Measurements from ENCODE around the gene CD9.

- no peak for TF ChIP-seq POLR2A (IDR thresholded peaks at IDR 0.05; ENCODE audit: low read length)
- no peak for TF ChIP-seq GATA1 (IDR thresholded peaks at IDR 0.05; ENCODE audit: low read depth, low read length)
Measured at GRCh38 chr12:6198556-6198955, 1.6 kb upstream of the CD9 start.

Measured in erythroblast (primary cell).